HG03095 (cell line): ENCODE data around the gene SLC7A6.
A peak's percentile ranks its signal among the peaks of the same experiment; 100 is the strongest.

Experiments used
- ATAC-seq: cut with Tn5 transposase; IDR thresholded peaks from one replicate; pipeline ENCODE4 v1.9.1; 2021; ENCODE audit warnings: moderate library complexity; ENCODE audit not compliant: unreplicated experiment

SLC7A6 gene

DNA sequence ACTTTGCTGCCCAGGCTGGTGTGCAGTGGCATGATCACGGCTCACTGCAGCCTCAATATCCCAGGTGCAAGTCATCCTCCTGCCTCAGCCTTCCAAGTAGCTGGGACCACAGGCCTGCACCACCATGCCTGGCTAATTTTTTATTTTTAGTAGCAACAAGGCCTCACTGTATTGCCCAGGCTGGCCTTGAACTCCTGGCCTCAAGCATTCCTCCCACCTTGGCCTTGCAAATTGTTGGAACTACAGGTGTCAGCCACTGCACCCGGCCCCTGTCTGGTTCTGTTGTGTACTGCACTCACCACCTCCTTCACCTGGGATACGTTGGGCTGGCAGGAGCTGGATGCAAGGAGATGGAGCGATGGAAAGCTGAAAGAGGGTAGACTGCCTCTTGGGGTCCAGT is 10.6 kb upstream of the SLC7A6 start:
- no peak for ATAC-seq

DNA sequence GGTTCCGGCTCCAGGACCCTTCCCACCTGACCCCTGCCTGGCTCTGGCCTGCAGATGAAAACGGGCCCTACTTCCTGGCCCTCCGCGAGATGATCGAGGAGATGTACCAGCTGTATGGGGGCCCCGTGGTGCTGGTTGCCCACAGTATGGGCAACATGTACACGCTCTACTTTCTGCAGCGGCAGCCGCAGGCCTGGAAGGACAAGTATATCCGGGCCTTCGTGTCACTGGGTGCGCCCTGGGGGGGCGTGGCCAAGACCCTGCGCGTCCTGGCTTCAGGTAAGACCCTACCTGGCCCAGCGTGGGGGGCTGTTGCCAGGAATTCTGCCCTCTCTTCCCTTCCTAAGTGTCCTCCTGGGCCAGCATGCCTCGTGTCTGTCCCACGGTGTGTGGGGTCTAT is 8.6 kb upstream of the SLC7A6 start:
- no peak for ATAC-seq

GRCh38 chr16:68257251-68257905 is 6.9 kb upstream of the SLC7A6 start:
- no peak for ATAC-seq

- ATAC-seq: no peak
Measured at GRCh38 chr16:68257906-68258800, 6.2 kb upstream of the SLC7A6 start.

DNA sequence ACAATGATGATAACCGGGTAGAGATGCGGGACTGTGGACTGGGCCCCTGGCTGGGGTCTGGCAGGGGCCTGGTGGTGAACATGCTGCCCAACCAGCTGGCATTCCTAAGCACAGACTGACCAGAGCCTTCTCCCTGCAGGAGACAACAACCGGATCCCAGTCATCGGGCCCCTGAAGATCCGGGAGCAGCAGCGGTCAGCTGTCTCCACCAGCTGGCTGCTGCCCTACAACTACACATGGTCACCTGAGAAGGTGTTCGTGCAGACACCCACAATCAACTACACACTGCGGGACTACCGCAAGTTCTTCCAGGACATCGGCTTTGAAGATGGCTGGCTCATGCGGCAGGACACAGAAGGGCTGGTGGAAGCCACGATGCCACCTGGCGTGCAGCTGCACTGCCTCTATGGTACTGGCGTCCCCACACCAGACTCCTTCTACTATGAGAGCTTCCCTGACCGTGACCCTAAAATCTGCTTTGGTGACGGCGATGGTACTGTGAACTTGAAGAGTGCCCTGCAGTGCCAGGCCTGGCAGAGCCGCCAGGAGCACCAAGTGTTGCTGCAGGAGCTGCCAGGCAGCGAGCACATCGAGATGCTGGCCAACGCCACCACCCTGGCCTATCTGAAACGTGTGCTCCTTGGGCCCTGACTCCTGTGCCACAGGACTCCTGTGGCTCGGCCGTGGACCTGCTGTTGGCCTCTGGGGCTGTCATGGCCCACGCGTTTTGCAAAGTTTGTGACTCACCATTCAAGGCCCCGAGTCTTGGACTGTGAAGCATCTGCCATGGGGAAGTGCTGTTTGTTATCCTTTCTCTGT is 5.1 kb upstream of the SLC7A6 start:
- no peak for ATAC-seq

GRCh38 chr16:68263559-68264127 is 683 bp upstream of the SLC7A6 start:
- ATAC-seq: peak; percentile 8

- no peak for ATAC-seq
Measured at GRCh38 chr16:68265078-68265920, 973 bp downstream of the SLC7A6 start.

DNA sequence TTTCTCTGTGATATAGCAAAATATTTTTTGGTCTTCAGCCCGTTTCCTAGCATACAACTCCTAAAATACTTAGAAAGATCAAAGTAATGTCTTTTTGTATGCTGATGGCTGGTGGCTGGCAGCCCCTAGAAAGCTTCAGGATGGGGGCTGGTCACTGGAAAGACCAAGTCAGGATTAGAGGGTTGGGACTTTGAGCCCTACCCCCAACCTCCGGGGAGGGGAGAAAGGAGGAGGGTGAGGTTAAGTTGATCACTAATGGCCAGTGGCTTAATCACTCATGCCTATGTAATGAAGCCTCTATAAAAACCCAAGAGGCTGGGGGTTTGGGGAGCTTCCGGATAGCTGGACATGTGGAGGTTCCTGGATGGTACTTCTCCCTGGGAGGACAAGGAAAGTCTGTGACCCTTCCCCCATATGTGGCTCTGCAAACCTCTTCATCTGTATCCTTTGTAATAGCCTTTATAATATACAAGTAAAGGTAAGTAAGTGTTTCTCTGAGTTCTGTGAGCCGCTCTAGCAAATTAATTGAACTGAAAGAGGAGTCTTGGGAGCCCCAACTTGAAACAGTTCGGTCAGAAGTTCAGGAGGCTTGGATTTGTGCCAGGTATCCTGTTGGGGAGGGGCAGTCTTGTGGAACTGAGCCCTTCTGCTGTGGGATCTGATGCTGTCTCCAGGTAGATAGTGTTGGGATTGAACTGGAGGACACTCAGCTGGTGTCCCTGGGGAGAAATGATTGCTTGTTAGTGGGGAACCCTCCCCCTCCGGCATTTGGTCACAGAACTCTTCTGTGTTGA is 3.5 kb downstream of the SLC7A6 start:
- ATAC-seq: no peak

DNA sequence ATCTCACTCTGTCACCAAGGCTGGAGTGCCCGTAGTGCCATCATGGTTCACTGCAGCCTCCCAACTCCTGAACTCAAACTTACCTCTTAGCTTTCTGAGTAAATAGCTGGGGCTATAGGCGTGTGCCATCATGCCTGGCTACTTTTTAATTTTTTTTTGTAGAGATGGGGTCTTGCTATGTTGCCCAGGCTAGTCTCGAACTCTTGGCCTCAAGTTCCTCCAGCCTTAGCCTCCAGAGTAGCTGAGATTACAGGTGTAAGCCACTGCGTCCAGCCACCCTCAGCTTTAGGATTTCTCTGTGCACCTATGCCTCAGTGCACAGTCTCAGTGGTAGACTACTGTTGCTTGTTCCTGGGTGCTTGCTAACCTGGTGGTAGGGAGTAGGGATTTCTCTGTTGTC is 5.5 kb downstream of the SLC7A6 start:
- ATAC-seq: no peak

GRCh38 chr16:68270353-68270752 is 6.0 kb downstream of the SLC7A6 start:
- ATAC-seq: no peak

- no peak for ATAC-seq
Measured at GRCh38 chr16:68272507-68273209, 8.3 kb downstream of the SLC7A6 start.

DNA sequence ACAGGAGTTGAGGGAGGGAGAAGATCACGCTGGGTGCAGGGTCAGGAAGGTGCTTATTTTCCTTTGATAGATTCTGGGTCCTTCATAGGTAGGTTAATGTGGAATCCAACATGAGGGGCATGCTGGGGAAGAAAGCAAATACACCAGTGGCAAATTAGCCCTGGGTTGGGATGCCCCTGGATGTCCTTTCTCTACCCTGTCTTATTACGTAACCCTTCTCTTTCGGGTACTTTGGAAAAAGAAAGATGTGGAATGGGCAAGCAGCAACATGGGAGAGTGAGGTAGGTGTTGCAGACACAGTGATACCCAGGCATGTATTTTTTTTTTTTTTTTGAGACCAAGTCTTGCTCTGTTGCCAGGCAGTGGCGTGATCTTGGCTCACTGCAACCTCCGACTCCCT is 9.1 kb downstream of the SLC7A6 start:
- ATAC-seq: no peak

GRCh38 chr16:68273896-68274295 is 9.6 kb downstream of the SLC7A6 start:
- ATAC-seq: no peak

GRCh38 chr16:68274441-68274840 is 10.1 kb downstream of the SLC7A6 start:
- no peak for ATAC-seq

DNA sequence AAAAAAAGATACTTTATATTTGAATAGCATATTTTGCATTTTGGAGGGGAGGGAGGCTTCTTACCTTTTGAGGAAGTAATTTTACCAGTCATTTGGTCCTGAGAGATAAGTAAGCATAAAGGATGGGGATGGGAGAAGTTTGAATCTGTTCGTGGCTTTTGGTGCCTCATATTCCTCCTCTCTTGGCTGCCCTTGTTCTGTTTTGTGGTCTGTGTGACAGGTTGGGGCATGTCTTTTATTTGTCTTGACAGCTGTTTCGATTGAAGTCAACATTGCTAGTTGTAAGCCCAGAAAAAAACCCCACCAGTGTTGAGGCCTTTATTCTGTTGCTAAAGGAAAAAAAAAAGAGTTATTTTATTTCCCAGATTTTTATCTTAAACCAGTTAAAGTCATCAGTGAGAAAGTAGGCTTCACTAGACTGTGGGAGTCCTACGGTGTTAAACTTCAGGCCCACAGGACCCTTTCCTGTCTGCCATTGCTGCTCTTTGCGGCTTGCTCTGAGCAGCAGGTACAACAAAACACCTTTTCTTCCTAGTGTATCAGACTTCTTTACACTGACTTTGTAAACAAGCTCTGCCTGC is 11.4 kb downstream of the SLC7A6 start:
- peak; percentile 50 for ATAC-seq

GRCh38 chr16:68276223-68276622 is 11.9 kb downstream of the SLC7A6 start:
- no peak for ATAC-seq

- no peak for ATAC-seq
Measured at GRCh38 chr16:68279726-68280558, 15.6 kb downstream of the SLC7A6 start.
